GM21515 (cell line): ENCODE measurements around the gene PRSS53.
"Not testable (repeated sequence)": the region's sequence is repeated elsewhere in the genome, so short reads cannot be mapped to it uniquely, and the experiment has no call there.

ENCODE experiments used
- ATAC-seq: cut with Tn5 transposase; IDR thresholded peaks from one replicate; pipeline ENCODE4 v1.9.1; 2021; ENCODE audit not compliant: unreplicated experiment

The PRSS53 gene

GRCh38 chr16:31118223-31119155 lies 29.7 kb upstream of the PRSS53 start:
- ATAC-seq = no peak

- ATAC-seq = peak; percentile 85
Observed at GRCh38 chr16:31117384-31118222, 28.9 kb upstream of the PRSS53 start, which contains the start of gene KAT8. TSS of gene KAT8 (plus strand) at chr16:31117664. CDS start at chr16:31117682, 18 bp downstream.

DNA sequence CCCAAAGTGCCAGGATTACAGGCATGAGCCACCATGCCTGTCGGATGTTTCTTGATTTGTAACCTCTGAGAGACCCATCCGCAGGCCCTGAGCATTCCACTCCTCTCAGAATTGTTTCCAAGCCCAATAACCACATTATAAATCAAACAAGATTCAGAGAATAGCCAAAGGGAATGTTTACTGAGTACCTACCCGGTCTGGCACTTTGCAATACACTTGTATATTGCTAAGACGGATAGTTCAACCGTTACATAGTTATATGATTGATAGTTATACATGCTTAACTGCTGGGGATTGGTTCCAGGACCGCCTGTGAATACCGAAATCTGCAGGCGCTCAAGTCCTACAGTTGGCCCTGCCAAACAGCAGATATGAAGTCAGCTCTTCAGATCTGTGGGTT lies 25.7 kb upstream of the PRSS53 start:
- ATAC-seq = no peak

DNA sequence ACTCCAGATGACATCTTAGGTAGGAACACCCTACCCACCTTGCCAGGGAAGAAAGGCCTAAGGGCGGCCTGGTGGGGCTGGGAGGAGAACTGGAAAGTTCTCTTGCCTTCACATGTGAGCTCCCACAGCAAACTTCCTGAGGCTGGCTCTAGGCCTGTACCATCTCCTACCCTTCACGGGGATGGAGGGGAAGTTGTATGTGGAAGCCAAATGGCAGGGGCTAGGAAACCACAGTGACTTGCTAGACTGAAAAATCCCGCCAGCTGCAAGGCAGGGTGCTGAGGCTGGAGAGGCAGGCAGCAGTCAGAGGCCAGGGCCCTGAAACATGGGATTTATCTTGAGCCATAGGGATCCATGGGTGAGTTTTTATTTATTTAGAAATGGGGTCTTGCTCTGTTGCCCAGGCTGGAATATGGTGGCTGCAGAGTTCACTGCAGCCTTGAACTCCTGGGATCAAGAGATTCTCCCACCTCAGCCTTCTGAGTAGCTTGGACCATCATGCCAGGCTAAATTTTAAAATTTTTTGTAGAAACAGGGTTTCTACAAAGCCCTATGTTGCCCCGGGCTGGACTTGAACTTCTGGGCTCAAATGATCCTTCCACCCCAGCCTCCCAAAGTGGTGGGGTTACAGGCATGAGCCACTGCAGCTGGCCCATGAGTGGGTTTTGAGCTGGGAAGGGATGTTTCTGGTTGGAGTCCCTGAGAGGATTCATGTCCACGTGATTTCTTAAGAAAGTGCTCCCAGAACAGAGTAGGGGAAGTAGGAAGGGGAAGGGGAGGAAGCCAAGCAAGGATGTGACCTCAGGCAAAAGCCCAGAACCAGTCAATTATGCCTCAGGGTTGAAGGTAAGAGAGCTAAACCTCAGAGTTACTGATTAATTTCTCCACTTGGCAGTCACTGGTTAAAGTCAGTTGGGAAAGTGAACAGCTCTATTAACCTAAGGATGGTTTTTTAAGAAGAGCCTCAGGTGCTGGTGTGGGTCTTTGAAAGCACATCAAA lies 24.7 kb upstream of the PRSS53 start:
- ATAC-seq = no peak

- ATAC-seq = no peak
Observed at GRCh38 chr16:31112711-31113110, 24.0 kb upstream of the PRSS53 start.

- no peak for ATAC-seq
Observed at GRCh38 chr16:31111881-31112466, 23.2 kb upstream of the PRSS53 start.

DNA sequence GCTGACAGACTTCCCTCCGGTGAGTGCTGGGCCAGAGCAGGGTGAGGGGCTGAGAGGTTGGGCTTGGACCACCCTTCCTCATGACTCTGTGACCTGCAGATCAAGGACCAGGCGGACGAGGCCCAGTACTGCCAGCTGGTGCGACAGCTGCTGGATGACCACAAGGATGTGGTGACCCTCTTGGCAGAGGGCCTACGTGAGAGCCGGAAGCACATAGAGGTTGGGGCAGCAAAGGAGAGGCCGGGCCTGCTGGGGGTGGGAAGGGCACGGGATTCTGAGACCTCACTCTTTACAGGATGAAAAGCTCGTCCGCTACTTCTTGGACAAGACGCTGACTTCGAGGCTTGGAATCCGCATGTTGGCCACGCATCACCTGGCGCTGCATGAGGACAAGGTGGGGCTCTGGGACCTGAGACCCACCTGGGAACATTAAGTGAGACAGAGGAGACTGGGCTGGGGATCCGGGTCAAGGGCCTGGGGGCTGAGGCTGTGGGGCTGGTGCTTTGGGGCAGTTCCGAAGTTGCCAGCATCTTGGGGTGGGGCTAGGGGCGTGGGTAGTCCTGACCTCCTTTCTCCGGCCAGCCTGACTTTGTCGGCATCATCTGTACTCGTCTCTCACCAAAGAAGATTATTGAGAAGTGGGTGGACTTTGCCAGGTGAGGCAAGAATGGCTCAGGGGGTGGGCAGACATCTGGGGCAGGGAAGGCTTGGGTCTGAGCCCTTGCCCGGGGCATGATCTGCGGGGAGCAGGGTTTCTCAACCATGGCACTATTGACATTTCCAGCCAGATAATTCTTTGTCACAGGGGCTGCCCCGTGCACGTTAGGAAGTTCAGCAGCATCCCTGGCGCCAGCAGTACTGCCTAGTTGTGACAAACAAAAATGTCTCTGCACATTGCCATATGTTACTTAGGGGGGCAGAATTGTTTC lies 21.6 kb upstream of the PRSS53 start:
- ATAC-seq = no peak

DNA sequence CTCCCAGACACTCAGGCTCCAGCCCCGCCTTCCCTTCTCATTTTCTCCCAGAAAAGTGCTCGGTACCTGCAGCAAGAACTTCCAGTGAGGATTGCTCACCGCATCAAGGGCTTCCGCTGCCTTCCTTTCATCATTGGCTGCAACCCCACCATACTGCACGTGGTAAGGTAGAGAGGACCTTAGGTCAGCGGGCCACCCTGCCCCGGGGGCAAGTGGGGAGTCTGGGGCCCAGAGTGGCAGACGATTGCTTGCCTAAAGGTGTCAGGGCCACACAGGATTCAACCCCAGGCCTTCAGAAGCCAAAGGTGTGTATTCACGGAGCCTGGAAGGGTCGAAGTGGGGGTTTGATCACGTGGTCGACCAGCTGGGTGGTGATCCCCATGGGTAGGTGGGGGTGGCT lies 20.9 kb upstream of the PRSS53 start:
- ATAC-seq = no peak

- ATAC-seq = no peak
Observed at GRCh38 chr16:31108794-31109558, 20.2 kb upstream of the PRSS53 start.

- ATAC-seq = peak; percentile 75
Observed at GRCh38 chr16:31108035-31108793, 19.5 kb upstream of the PRSS53 start, which contains the start of gene BCKDK. TSS of gene BCKDK (plus strand) at chr16:31108386. CDS start at chr16:31109224, 838 bp downstream.

- peak; percentile 48 for ATAC-seq
Observed at GRCh38 chr16:31107465-31107867, 18.7 kb upstream of the PRSS53 start.

DNA sequence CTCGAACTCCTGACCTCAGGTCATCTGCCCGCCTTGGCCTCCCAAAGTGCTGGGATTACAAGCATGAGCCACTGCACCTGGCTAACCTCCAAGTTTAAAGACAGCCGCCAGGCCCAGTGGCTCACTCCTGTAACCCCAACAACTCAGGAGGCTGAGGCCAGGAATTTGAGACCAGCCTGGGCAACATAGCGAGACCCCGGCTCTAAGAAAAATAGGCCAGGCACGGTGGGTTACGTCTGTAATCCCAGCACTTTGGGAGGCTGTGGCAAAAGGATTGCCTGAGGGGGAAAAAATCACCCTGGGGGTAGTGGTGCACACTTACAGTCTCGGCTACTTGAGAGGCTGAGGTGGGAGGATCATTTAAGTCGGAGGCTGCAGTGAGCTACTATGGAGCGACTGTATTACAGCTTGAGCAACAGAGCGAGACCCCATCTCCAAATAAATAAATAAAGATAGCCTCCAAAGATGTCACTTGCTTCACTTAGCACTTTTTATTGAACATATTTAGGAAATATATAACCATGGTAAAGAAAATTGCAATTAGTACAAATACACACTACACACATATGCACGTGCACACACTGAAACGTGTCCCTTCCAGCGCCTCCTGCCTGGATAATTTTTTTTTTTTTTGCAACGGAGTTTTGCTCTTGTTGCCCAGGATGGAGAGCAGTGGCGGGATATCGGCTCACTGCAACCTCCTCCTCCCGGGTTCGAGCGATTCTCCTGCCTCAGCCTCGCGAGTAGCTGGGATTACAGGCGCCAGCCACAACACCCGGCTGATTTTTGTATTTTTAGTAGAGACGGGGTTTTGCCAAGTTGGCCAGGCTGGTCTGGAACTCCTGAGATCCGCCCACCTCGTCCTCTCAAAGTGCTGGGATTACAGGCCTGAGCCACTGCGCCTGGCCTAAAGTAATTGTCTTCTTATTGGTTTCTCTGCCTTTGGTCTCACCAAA lies 18.0 kb upstream of the PRSS53 start:
- no peak for ATAC-seq

DNA sequence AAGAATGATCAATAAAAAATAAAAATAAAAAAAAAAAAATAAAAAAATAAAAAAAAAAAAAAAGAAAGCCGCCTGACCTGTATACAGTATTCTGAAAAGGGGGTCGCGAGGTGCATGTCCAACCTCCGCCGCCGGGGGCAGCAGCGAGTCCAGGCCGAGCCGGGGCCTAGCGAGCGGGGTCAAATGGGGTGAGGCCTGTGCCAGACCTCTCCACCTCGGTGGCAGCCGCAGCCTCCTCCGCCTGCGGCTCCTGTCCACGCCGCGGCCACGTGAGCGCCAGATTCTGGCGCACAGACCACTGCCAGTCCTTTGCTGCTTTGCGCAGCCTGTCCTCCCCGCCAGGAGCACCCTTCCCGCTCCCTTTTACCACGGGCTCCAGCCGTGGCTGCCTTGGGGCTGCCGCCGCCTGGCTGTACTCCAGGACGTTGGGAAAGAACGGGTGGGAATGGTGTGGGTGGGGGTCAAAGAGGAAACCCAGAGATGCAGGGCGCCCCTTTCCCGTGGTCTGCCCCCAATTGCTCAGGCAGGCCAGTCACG lies 17.0 kb upstream of the PRSS53 start:
- no peak for ATAC-seq

- ATAC-seq = not testable (repeated sequence)
Observed at GRCh38 chr16:31100876-31101641, 12.3 kb upstream of the PRSS53 start.

- ATAC-seq = no peak
Observed at GRCh38 chr16:31099860-31100638, 11.3 kb upstream of the PRSS53 start.
